Fibroblast of mammary gland (primary cell): ENCODE data around the gene TSPAN9.

Source experiments
- DNase-seq: peaks from one replicate; pipeline ENCODE4 v3.0.0-alpha.2; 2010; ENCODE audit warnings: low read depth
- H3K4me3 ChIP-seq: 2 replicates; pipeline ENCODE4 v1.5.1; 2011; ENCODE audit warnings: low read depth, mild to moderate bottlenecking, low read length, moderate library complexity; ENCODE audit not compliant: control insufficient read depth
- TF ChIP-seq, protein P1 (sequence below): conservative IDR thresholded peaks from 2 replicates; pipeline ENCODE4 v1.5.1; 2011; ENCODE audit warnings: low read depth, low read length, inconsistent platforms; ENCODE audit not compliant: control insufficient read depth, insufficient read depth

TSPAN9 gene

DNA sequence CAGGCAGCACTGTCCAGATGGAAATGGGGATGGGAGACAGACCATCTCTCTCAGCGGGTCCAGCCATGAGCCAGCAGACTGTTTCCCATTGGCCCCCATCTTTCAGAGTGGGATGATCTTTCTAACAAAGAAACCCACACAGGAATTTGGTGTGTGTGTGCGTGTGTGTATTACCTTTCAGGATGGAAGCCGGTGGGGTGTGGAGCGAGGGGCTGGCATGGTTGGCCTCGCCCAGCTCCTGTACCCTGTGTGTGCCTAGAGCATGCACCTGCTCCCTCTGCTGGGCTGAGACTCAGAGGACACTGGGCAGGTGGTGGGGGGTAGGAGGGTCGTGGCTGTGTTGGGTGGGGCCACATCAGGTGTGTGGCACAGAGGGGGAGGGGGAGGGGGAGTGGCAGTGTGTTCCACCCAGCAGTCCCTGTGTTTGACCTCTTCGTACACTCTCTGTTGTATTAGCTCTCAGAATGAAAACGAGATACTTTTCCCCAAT is 33.0 kb upstream of the TSPAN9 start:
- no peak for DNase-seq
- no peak overlapping the region for H3K4me3 ChIP-seq
- TF ChIP-seq, protein P1, sequence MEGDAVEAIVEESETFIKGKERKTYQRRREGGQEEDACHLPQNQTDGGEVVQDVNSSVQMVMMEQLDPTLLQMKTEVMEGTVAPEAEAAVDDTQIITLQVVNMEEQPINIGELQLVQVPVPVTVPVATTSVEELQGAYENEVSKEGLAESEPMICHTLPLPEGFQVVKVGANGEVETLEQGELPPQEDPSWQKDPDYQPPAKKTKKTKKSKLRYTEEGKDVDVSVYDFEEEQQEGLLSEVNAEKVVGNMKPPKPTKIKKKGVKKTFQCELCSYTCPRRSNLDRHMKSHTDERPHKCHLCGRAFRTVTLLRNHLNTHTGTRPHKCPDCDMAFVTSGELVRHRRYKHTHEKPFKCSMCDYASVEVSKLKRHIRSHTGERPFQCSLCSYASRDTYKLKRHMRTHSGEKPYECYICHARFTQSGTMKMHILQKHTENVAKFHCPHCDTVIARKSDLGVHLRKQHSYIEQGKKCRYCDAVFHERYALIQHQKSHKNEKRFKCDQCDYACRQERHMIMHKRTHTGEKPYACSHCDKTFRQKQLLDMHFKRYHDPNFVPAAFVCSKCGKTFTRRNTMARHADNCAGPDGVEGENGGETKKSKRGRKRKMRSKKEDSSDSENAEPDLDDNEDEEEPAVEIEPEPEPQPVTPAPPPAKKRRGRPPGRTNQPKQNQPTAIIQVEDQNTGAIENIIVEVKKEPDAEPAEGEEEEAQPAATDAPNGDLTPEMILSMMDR, result no peak

DNA sequence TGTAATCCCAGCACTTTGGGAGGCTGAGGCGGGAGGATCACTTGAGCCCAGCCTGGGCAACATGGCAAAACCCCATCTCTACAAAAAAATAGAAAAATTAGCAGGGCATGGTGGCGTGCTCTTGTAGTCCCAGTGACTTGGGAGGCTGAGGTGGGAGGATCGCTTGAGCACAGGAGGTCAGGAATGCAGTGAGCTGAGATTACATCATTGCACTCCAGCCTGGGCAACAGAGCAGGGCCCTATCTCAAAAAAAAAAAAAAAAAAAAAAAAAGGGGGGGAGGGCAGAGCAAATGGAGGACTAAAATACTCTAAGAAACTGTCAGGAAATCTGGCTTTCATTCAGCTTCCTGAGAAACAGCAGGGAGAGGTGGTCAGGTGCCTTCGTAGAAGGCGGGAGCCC is 31.7 kb upstream of the TSPAN9 start:
- TF ChIP-seq, protein P1, result no peak
- no peak overlapping the region for H3K4me3 ChIP-seq
- no peak for DNase-seq

DNA sequence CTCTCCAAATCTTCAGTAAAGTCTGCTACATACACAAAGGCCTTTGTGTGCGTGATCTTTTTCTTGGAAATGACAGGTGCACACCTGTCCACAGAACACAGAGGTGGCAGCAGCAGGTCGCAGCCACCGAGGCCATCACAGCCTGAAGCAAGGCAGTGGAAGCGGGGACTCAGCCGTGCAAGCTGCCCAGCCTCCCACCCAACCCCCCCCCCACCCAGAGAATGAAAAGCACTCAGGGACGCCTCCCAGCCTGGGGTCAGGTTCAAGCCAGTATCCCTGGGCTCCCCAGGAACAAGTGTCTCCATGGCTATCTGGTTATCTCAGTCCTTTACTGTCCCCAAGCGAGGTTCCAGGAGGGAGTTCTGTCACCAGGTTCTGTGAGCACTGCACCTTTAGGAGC is 31.2 kb upstream of the TSPAN9 start:
- no peak for DNase-seq
- TF ChIP-seq, protein P1, result no peak
- H3K4me3 ChIP-seq, result no peak overlapping the region

DNA sequence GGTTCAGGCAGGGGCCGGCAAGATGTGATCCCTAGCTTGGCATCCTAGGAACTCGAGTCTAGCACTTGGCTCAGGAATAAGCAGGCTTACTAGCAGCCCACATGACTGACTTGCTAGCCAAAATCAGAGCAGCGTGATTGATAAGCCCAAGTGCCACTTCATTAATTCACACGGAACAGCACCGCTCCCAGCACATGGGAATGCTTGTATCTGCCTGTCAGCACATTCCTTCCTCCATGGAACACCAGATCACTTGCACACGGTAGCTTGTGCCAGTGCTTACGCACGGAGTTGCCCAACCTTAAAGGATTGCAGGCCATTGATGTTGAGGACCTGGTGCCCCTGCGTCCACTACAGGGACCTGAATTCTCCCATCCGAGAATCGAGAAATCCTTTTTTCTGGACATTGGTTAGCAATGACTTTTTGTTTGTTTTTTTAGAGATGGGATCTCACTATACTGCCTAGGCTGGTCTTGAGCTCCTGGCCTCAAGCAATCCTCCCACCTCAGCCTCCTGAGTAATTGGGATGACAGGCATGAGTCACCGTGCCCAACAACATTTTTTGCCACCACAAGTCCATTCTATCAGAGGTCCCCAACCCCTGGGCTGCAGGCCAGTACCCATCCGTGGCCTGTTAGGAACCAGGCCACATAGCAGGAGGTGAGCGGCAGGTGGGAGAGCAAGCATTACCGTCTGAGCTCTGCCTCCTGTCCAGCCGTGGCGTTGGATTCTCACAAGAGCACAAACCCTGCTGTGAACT is 30.6 kb upstream of the TSPAN9 start:
- no peak overlapping the region for H3K4me3 ChIP-seq
- TF ChIP-seq, protein P1, result no peak
- peak; percentile 40 for DNase-seq

DNA sequence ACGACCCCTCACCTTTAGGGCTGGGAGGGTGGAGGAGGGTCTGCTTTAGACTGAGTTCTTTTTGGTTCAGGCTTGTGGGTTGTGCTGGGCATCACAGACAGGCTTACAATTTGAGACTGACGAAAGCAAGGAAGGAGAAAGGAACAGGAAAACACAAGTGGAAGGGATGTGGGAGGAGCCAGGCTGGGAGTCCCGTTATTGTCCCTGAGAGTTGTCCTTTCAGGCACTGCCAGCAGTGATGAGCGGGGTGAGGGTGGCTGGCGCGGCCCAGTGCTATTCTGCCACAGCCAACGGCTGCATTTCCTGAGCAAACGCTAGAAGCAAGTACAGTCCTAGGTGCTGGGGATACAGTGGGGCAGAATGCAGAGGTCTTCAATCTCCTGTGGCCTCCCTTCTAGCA is 29.2 kb upstream of the TSPAN9 start:
- TF ChIP-seq, protein P1, result no peak
- no peak overlapping the region for H3K4me3 ChIP-seq
- DNase-seq, result no peak

DNA sequence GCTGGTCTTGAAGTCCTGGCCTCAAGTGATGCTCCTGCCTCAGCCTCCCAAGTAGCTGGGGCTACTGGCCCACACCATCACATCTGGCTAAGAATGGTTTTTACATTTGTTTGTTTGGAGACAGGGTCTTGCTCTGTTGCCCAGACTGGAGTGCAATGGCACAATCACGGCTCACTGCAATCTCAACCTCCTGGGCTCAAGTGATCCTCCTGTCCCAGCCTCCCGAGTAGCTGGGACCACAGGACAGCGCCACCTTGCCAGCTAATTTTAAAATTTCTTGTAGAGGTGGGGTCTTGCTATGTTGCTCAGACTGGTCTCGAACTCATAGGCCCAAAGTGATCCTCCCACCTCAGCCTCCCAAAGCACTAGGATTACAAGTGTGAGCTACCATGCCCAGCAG is 28.6 kb upstream of the TSPAN9 start:
- TF ChIP-seq, protein P1, result no peak
- H3K4me3 ChIP-seq, result no peak overlapping the region
- no peak for DNase-seq
